CD4-positive, alpha-beta T cell treated with Interleukin-6 for 4 hours (primary cell): ENCODE data around the gene SFXN4.
A peak's percentile ranks its signal among the peaks of the same experiment; 100 is the strongest.

Experiments used
- DNase-seq: peaks from one replicate; pipeline ENCODE4 v3.0.0-alpha.2; 2020; ENCODE audit warnings: mixed read lengths

The SFXN4 gene

DNA sequence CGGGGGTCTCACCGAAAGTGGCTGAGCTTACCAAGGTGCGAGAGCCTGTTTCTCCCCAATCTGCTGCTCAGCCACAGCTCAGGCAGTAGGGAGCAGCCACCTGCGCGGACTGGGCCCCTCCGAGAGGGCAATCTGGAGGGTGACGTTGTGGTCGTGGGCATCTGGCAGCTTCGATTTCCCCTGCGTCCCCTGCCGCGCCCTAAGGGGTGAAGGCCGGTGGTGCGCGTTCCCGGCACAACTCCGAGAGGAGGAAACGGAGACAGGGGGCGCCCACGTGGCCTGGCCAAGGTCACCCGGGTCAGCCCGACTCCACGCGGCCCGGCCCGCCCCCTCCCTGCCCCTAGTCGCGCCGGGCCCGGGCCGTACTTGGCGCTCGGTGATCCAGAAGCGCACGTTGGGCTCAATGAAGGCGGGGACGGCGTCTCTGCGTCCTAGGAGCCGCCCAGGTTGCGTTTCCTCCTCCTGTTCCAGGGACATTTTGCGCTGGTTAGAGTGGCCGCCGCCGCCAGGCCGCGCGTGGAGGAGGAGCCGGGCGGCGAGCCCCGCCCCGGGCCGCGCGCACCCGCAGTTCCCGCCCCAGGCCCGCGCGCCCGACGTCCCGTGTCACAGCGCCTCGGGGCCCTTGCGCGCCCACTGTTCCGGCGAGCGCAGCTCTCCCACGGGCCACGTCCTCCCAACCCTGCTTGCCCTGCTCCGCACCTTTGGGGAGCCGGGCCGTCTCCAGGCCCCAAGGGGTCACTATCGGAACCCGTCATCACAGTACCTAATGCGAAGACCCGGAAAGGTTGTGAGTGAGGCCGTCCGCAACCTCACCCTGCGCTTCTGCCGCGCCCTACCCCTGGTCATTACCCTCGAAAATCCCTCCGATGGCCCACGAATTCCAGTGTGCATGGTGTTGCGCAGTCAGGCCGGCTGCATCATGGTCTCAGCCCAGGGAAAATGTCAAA lies at the start of gene SFXN4:
TSS of gene SFXN4 (minus strand) at position 544 of the 947 bp plus-strand sequence. CDS start at position 477, 67 bp downstream.
- DNase-seq, result peak; percentile 83

- peak; percentile 36 for DNase-seq
These were observed 46.3 kb upstream of the SFXN4 start for GRCh38 chr10:119211625-119212441.

- no peak for DNase-seq
These were observed 45.7 kb upstream of the SFXN4 start for GRCh38 chr10:119211176-119211575.

DNA sequence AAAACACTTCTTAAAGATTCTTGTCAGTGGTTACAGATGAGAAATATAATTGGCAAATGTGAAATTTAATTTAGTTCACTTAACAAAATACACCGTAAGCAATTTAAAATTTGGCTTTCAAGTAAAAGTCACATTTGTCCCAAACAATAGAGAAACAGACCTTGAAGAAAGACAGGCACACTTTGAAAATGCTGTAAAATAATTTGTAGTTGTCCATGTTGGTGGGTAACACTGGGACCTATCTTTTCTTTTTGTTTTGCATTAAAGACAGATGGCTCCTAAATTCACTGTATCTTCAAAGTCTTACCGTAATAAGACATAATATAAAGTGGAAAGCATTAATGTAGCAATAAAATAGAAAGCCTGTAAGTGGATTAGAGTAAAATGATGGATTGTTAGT lies 45.1 kb upstream of the SFXN4 start:
- no peak for DNase-seq

GRCh38 chr10:119209736-119210355 lies 44.3 kb upstream of the SFXN4 start:
- no peak for DNase-seq

DNA sequence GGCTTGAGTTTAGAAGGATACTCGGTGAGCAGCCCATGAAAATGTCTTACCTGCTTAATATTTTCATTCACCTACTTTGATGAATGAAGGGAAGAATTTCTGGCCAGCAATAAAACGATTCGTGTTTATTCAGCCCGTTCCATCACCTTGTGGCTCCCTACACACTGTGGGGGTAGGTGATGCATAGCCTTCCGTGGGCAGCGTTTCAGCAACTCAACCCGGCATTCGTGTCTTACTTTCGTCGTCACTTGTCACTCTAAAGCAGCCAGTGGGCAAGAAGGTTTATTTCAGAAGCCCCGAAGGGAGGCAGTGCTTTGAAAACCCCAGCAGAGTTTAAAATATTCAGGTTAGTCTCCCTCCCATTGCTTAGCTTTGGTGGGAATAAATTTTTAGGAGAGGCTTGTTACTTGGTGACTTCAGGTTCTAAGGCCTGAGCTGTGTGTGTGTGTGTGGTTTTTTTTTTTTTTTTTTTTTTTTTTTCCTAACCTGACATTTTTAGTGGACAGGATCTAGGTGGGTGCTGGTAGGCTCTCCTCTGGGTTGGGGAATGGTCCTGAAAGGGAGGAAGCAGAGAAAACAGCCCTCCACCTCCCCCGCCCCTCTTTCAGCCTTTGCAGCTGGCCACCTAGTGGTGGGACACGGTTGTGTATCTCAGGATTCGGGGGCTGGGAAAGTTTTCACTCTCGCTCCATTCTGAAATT lies 43.7 kb upstream of the SFXN4 start:
- peak; percentile 64 for DNase-seq

GRCh38 chr10:119208553-119208940 lies 43.0 kb upstream of the SFXN4 start:
- no peak for DNase-seq

- DNase-seq, result peak; percentile 45
These were observed 42.4 kb upstream of the SFXN4 start for GRCh38 chr10:119207713-119208552.

GRCh38 chr10:119207366-119207666 lies 41.8 kb upstream of the SFXN4 start, which contains the start of gene GRK5:
Gene GRK5, plus strand, starts transcription at chr10:119207571. Its CDS starts 347 bp downstream, at chr10:119207918.
- peak; percentile 97 for DNase-seq

- peak; percentile 78 for DNase-seq
These were observed 41.3 kb upstream of the SFXN4 start for GRCh38 chr10:119206603-119207365.

- DNase-seq, result peak; percentile 49
These were observed 40.5 kb upstream of the SFXN4 start for GRCh38 chr10:119205894-119206602.

GRCh38 chr10:119203006-119203405 lies 37.5 kb upstream of the SFXN4 start:
- no peak for DNase-seq

DNA sequence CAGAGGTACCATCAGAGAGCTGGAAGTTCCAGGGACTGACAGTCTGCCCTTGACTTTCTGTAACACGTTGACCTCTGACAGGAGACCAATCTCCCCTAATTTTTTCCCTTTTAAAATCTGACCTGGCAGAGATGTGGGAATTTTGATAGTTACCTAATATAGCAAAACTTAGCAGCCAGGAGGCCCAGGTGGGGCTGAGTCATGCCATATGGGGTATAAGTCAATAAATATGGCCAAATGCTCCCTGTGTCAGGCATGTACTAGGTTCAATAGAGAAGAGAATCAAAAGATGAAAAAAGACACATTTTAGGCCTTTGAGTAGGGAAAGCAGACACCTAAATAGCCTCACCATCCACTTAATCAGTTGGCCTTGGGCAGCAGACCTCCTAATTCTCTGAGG lies 35.7 kb upstream of the SFXN4 start:
- DNase-seq, result no peak

DNA sequence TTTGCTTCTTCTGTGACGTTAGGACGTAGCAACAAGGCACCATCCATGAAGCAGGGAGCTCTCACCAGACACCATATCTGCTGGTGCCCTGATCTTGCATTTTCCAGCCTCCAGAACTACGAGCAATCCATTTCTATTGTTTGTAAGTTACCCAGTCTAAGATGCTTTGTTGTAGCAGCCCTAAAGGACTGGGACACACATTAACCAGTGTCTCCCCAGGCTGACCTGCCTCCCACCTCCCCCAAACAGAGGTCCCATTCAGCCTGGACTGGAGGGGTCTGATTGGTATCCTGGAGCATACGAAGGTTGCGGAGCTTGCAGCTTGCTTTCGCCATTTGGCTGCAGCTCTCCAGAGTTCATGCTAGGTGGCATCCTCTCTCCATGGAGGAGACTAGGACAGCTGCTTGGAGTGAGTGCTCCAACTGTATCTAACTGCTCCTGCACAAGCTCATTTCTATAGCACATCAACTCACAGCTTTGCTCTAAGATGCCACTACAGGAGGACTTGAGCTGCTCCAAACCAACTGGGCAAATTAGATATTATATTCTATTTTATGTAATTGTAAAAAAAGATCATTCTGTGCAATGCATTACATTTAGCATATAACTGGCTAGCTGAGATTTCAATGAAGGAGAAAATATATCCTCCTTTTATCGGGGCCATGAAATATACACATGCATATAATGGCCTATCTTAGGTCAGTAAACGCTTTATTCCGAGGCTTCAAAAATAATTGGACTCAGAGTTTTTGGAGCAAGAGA lies 33.9 kb upstream of the SFXN4 start:
- DNase-seq, result peak; percentile 64

DNA sequence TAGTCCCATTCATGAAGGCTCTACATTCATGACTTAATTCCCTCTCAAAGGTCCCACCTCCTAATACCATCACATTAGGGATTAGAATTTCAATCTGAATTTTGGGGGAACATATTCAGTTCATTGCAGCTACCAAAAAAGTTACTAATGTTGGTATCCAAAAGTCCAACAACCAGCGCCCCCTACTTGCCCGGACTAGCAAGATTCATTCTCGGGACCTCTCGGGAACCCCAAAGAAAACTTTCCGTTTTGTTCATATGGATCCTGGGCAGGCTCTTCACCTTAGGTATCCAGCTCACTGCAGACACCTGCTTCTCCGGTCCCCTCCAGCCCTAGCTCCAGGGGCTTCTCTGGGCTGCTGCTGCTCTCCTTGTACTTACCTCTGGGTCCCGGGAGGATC lies 32.9 kb upstream of the SFXN4 start:
- peak; percentile 64 for DNase-seq

- DNase-seq, result no peak
These were observed 32.4 kb upstream of the SFXN4 start for GRCh38 chr10:119197921-119198320.

DNA sequence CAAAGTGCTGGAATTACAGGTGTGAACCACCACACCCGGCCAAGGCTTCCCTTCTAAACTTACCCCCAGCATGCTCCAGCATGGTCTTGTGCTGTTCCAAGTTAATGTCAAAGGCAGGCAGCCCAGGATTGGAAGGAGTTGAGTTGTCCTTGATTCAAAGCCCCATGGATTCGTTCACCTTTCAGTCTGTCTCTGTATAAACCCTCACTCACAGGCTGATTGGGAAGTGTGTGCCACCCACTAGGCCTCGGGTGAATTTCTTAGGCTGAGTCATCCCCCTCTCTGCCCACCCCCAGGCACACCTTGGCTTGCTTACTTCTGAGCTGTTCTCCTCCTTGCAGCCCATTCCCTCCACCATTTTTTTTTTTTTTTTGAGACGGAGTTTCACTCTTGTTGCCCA lies 26.4 kb upstream of the SFXN4 start:
- DNase-seq, result no peak

- no peak for DNase-seq
These were observed 25.7 kb upstream of the SFXN4 start for GRCh38 chr10:119190954-119191785.

- DNase-seq, result no peak
These were observed 24.8 kb upstream of the SFXN4 start for GRCh38 chr10:119190353-119190752.
